Superior temporal gyrus (tissue), 1 donor: Measurements from ENCODE around the gene GIMAP7.
"Not testable (repeated sequence)": the region's sequence is repeated elsewhere in the genome, so short reads cannot be mapped to it uniquely, and the experiment has no call there.

Experiments used
- DNase-seq: peaks from one replicate; pipeline ENCODE4 v3.0.0-alpha.2; 2016; ENCODE audit errors: extremely low spot score

The GIMAP7 gene

GRCh38 chr7:150513758-150514157, 914 bp upstream of the GIMAP7 start:
- no peak for DNase-seq

GRCh38 chr7:150515248-150516147, 826 bp downstream of the GIMAP7 start:
- no peak for DNase-seq

- DNase-seq: no peak
Measured at GRCh38 chr7:150516956-150517745, 2.5 kb downstream of the GIMAP7 start.

- DNase-seq: no peak
Measured at GRCh38 chr7:150519310-150519709, 4.6 kb downstream of the GIMAP7 start.

GRCh38 chr7:150520145-150520544, 5.5 kb downstream of the GIMAP7 start:
- no peak for DNase-seq

- not testable (repeated sequence) for DNase-seq
Measured at GRCh38 chr7:150522931-150523330, 8.3 kb downstream of the GIMAP7 start.

GRCh38 chr7:150524018-150524417, 9.3 kb downstream of the GIMAP7 start:
- DNase-seq: no peak

- DNase-seq: no peak
Measured at GRCh38 chr7:150531704-150532103, 17.0 kb downstream of the GIMAP7 start.

- DNase-seq: no peak
Measured at GRCh38 chr7:150538259-150538658, 23.6 kb downstream of the GIMAP7 start.

- DNase-seq: no peak
Measured at GRCh38 chr7:150553163-150553562, 38.5 kb downstream of the GIMAP7 start.

- no peak for DNase-seq
Measured at GRCh38 chr7:150556521-150557138, 42.0 kb downstream of the GIMAP7 start.

- no peak for DNase-seq
Measured at GRCh38 chr7:150560486-150560885, 45.8 kb downstream of the GIMAP7 start.

- DNase-seq: no peak
Measured at GRCh38 chr7:150562919-150563318, 48.2 kb downstream of the GIMAP7 start.

GRCh38 chr7:150564006-150564405, 49.3 kb downstream of the GIMAP7 start:
- no peak for DNase-seq

GRCh38 chr7:150564566-150564965, 49.9 kb downstream of the GIMAP7 start:
- no peak for DNase-seq

- DNase-seq: no peak
Measured at GRCh38 chr7:150565239-150565638, 50.6 kb downstream of the GIMAP7 start.

- no peak for DNase-seq
Measured at GRCh38 chr7:150566123-150566522, 51.5 kb downstream of the GIMAP7 start.

- no peak for DNase-seq
Measured at GRCh38 chr7:150566572-150566971, 51.9 kb downstream of the GIMAP7 start.

GRCh38 chr7:150567169-150567568, 52.5 kb downstream of the GIMAP7 start, which contains the start of gene GIMAP4:
Gene GIMAP4 (plus strand): TSS chr7:150567390. CDS start chr7:150569902, 2,512 bp downstream.
- no peak for DNase-seq

- DNase-seq: no peak
Measured at GRCh38 chr7:150567871-150568301, 53.2 kb downstream of the GIMAP7 start.

- DNase-seq: no peak
Measured at GRCh38 chr7:150568714-150569113, 54.0 kb downstream of the GIMAP7 start.
